NCI-H510A treated with DMSO at 0.1 percent for 48 hours (cell line): Measurements from ENCODE around the gene FXN.
"Not testable (repeated sequence)": the region's sequence is repeated elsewhere in the genome, so short reads cannot be mapped to it uniquely, and the experiment has no call there.

ENCODE experiments used
- DNase-seq: peaks from one replicate; lab custom pipeline; 2025; lab: John Stamatoyannopoulos, UW

The FXN gene

GRCh38 chr9:69070201-69070600 is 34.6 kb downstream of the FXN start:
- no peak for DNase-seq

GRCh38 chr9:69071059-69071458 is 35.5 kb downstream of the FXN start:
- no peak for DNase-seq

- DNase-seq: no peak
Measured at GRCh38 chr9:69073103-69073502, 37.6 kb downstream of the FXN start.

- DNase-seq: no peak
Measured at GRCh38 chr9:69074801-69075200, 39.2 kb downstream of the FXN start.

DNA sequence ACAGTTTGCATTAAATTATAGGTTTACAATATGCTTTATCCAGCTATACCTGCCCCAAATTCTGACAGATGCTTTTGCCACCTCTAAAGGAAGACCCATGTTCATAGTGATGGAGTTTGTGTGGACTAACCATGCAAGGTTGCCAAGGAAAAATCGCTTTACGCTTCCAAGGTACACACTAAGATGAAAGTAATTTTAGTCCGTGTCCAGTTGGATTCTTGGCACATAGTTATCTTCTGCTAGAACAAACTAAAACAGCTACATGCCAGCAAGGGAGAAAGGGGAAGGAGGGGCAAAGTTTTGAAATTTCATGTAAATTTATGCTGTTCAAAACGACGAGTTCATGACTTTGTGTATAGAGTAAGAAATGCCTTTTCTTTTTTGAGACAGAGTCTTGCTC is 41.0 kb downstream of the FXN start:
- DNase-seq: no peak

DNA sequence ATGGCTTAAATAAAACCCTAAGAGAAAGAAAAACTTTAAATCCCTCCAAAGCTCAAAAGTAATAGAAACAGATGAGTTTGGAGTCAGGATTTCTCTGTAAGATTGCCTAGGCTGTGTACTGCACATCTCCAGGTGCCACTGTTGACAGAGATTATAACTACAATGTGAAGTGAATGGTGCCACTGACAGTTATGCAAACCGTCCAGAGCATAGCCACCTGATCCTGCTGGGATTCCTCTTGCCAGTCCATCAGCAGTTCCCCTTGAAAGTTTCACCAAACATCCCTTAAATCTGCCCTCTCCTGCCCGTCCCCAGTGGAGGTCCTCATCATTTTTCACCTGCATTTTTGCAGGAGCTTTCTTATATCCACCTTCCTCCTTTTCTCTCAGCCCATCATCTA is 42.5 kb downstream of the FXN start:
- DNase-seq: no peak

DNA sequence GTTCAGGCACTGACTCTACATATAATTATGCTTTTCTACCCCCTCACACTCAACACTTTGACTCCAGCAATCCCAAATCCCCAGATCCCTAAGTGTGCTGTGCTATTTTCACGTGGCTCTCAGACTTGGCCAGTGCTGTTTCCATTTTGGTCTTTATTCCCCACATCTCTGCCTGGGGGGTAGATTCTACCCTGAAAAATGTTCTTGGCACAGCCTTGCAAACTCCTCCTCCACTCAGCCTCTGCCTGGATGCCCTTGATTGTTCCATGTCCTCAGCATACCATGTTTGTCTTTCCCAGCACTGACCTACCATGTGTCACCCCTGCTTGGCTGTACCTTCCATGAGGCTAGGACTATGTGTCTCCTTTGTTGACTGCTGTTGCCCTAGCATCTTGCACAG is 43.0 kb downstream of the FXN start:
- no peak for DNase-seq

DNA sequence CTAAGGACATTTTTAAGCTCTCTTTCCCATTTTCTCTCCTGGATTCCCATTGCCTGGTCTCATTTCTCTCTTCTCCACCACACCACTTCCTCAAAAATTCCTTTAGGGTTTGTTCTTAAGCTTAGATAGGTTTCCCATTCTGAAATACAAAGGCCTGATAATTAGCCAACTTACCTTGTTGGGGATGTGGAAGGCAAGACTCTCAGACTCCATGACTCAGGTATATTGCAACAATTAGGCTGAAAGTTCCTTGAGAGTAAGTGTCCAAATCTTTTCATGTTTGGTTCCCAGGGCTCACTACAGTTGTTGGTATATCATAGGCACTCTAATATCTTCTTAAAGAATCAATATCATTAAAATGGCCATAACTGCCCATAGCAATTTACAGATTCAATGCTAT is 43.6 kb downstream of the FXN start:
- no peak for DNase-seq

DNA sequence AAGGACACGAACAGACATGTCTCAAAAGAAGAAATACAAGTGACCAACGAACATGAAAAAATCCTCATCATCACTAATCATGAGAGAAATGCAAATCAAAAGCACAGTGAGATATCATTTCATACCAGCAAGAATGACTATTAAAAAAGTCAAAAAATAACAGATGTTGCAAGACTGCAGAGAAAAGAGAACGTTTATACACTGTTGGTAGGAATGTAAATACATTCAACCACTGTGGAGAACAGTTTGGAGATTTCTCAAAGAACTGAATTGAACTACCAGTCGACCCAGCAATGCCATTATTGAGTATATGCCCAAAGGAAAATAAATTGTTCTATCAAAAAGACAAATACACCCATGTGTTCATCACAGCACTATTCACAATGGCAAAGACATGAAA is 45.7 kb downstream of the FXN start:
- DNase-seq: no peak

- DNase-seq: no peak
Measured at GRCh38 chr9:69083321-69083720, 47.8 kb downstream of the FXN start.

GRCh38 chr9:69085569-69086283 is 50.2 kb downstream of the FXN start:
- no peak for DNase-seq

- DNase-seq: no peak
Measured at GRCh38 chr9:69086312-69086711, 50.8 kb downstream of the FXN start.

- peak; percentile 15 for DNase-seq
Measured at GRCh38 chr9:69086769-69087168, 51.2 kb downstream of the FXN start.

DNA sequence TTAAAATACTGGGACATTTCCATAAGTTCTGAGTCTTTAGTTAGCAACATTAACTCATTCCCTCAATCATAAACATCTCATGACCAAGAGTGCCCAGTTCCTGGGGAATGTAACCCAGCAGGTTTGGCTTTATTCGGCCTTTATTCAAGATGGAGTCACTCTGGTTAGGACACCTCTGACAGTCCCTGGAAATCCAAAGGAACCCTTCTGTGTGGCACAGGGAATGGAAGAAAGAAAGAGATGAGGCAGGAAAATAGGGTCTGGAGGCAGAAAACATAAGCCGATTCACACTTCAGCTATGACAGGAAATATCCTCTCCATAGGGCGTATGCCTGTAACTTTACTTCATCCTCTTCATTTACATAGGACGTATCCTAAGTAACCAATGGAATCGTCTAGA is 53.5 kb downstream of the FXN start:
- no peak for DNase-seq

DNA sequence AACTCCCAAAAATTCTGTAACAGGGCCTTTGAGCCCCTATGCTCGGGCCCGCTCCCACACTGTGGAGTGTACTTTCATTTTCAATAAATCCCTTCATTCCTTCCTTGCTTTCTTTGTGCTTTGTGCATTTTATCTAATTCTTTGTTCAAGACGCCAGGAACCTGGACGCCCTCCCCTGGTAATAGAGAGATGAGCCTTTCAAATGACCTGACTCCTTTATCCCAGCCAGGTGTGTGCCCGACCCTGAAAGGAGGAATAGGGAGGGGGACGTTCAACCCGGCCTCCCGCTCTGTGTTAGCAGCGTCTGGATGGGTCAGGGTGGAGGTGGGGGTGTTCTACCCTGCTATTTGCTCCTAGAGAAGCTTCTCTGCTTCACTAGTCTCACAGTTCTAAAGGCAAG is 53.9 kb downstream of the FXN start:
- peak; percentile 49 for DNase-seq

DNA sequence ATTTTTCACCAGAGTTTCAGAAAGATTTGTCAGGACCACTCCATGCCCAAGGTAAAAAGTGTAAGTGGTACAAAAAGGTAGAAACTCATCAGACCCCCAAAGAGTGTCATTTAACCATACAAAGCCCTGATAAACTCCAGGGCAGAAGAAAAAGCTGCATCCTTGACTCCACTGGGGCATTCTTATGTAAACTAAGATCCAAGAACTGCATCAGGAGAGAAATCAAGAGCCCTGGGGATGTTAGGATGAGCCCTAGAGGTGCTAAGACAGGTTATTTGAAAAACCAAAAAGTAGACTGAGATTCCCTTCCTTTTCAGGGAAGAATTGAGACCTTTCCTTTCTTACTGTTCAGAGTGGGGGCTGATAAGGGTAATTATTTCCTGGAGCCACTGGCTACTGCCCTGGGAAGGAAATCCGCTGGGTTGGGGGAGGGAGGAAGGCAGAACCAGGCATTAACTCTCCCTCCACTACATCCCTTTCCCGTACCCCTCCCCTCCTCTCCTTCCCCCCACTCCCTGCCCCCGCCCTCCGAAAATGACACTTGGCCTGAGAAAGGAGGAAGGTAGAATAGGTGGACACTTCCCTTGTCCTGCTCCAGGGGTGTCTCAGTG is 54.7 kb downstream of the FXN start:
- no peak for DNase-seq

GRCh38 chr9:69090946-69091345 is 55.4 kb downstream of the FXN start:
- no peak for DNase-seq

DNA sequence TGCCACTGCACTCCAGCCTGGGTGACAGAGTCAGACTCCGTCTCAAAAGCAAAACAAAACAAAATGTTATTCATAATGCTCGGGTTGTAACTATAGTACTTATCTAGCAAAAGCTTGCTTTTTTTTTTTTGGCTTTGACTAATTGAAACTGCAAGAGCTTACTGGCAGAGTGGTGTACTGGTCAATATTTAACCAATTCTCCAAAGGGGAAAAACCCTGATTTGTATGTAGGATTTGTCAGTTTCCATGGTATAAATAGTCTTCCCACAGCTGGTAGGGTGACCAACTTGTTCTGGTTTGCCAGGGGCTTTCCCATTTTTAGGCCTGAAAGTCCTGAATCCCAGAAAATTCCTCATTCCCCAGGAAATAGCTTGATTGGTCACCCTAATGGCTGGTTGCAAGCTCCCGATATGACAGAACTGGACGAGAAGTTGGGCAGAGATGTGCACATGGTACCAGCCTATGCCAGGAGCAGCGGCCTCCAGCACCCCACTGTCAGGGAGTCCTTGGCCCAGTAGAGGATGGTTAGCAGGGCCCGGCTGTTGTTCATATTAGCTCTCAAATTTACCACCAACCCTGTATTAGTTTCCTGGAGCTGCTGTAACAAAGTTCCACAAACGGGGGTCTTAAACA is 58.0 kb downstream of the FXN start:
- no peak for DNase-seq

DNA sequence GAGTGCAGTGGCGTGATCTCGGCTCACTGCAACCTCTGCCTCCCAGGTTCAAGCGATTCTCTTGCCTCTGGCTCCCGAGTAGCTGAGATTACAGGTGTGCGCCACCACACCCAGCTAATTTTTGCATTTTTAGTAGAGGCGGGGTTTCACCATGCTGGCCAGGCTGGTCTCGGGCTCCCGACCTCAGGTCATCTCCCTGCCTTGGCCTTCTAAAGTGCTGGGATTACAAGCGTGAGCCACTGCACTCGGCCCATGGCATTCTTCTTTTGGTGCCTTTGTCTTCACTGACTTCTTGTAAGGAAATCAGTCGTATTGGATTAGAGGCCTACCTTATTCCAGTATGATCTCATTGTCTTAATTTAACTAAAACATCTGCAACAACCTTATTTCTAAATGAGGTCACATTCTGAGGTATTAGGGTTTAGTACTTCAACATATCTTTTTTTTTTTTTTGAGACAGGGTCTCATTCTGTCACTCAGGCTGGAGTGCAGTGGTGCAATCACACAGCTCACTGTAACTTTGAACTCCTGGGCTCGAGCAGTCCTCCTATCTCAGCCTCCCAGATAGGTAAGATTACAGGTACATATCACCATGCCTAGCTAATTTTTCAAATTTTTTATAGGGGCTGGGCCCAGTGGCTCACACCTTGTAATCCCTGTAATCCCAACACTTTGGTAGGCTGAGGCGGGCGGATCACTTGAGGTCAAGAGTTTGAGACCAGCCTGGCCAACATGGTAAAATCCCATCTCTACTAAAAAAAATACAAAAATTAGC is 59.0 kb downstream of the FXN start:
- not testable (repeated sequence) for DNase-seq

GRCh38 chr9:69097064-69097463 is 61.5 kb downstream of the FXN start:
- DNase-seq: no peak

GRCh38 chr9:69097923-69098593 is 62.5 kb downstream of the FXN start:
- DNase-seq: no peak

DNA sequence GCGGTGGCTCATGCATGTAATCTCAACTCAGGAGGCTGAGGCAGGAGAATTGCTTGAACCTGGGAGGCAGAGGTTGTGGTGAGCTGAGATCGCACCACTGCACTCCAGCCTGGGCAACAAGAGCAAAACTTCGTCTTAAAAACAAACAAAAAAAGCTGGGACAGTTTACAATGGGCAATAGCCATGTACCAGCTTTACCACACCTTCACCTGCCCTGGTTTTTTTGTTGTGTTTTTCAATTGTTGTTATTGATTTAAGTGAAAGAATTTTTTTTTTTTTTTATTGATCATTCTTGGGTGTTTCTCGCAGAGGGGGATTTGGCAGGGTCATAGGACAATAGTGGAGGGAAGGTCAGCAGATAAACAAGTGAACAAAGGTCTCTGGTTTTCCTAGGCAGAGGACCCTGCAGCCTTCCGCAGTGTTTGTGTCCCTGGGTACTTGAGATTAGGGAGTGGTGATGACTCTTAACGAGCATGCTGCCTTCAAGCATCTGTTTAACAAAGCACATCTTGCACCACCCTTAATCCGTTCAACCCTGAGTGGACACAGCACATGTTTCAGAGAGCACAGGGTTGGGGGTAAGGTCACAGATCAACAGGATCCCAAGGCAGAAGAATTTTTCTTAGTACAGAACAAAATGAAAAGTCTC is 67.9 kb downstream of the FXN start:
- DNase-seq: peak; percentile 14
